GM12801 (cell line): ENCODE data around the gene COX4I1.

Experiments
- CTCF ChIP-seq: IDR thresholded peaks from one replicate; pipeline ENCODE4 v1.5.1; 2011; ENCODE audit warnings: control low read depth; ENCODE audit not compliant: insufficient read length; ENCODE audit errors: extremely low read depth

The COX4I1 gene

GRCh38 chr16:85781695-85782370 lies 17.7 kb upstream of the COX4I1 start:
- no peak for TF ChIP-seq CTCF

- TF ChIP-seq CTCF: no peak
Measured at GRCh38 chr16:85782451-85782850, 17.0 kb upstream of the COX4I1 start.

- TF ChIP-seq CTCF: no peak
Measured at GRCh38 chr16:85783441-85783840, 16.1 kb upstream of the COX4I1 start.

GRCh38 chr16:85784813-85785212 lies 14.7 kb upstream of the COX4I1 start:
- no peak for TF ChIP-seq CTCF

GRCh38 chr16:85785927-85786326 lies 13.6 kb upstream of the COX4I1 start:
- no peak for TF ChIP-seq CTCF

- no peak for TF ChIP-seq CTCF
Measured at GRCh38 chr16:85788819-85789218, 10.7 kb upstream of the COX4I1 start.

- TF ChIP-seq CTCF: no peak
Measured at GRCh38 chr16:85789773-85790172, 9.7 kb upstream of the COX4I1 start.
